Measurements from ENCODE around the gene ERC2.

The ERC2 gene

GRCh38 chr3:55468251-55468650 lies 1000.0 kb downstream of the ERC2 start:
- Mint-ChIP-seq H3K36me3 (ENCODE audit: insufficient read depth) (no peaks in the 10 kb centered on the region), H3K9me3 (no peaks in the 10 kb centered on the region), H3K27me3 (no peaks in the 10 kb centered on the region), H3K27ac (no peak overlapping the region), H3K4me1 (ENCODE audit: low read depth in 2 of 2) (no peaks in the 10 kb centered on the region), H3K4me3 (no peak overlapping the region)
- DNase-seq, result no peak
- ATAC-seq (replicated peaks), result no peak

GRCh38 chr3:55467099-55467498 lies 1001.2 kb downstream of the ERC2 start:
- Mint-ChIP-seq H3K4me3 (no peak overlapping the region), H3K4me1 (ENCODE audit: low read depth in 2 of 2) (no peaks in the 10 kb centered on the region), H3K27me3 (no peaks in the 10 kb centered on the region), H3K36me3 (ENCODE audit: insufficient read depth) (no peaks in the 10 kb centered on the region), H3K9me3 (peaks cover 0 to 2% of the 10 kb centered on the region in 2 donors), H3K27ac (no peak overlapping the region)
- ATAC-seq (replicated peaks) (no peak), DNase-seq (no peak)

GRCh38 chr3:55466526-55466925 lies 1001.7 kb downstream of the ERC2 start:
- no peak overlapping the region for H3K4me3 Mint-ChIP-seq
- peaks cover 0 to 2% of the 10 kb centered on the region in 2 donors for H3K9me3 Mint-ChIP-seq
- no peak for DNase-seq
- H3K27me3 Mint-ChIP-seq, result no peaks in the 10 kb centered on the region
- H3K27ac Mint-ChIP-seq, result no peak overlapping the region
- ATAC-seq (replicated peaks), result no peak
- no peaks in the 10 kb centered on the region for H3K36me3 Mint-ChIP-seq (ENCODE audit: insufficient read depth)
- H3K4me1 Mint-ChIP-seq (ENCODE audit: low read depth in 2 of 2), result no peaks in the 10 kb centered on the region

- ATAC-seq (replicated peaks) (no peak), DNase-seq (no peak)
- Mint-ChIP-seq H3K4me1 (ENCODE audit: low read depth in 2 of 2) (no peaks in the 10 kb centered on the region), H3K36me3 (ENCODE audit: insufficient read depth) (no peaks in the 10 kb centered on the region), H3K9me3 (peaks cover 2 to 9% of the 10 kb centered on the region in 2 donors), H3K4me3 (no peak overlapping the region), H3K27me3 (no peaks in the 10 kb centered on the region), H3K27ac (no peak overlapping the region)
Observed at GRCh38 chr3:55461896-55462295, 1006.4 kb downstream of the ERC2 start.

GRCh38 chr3:55459838-55460237 lies 1008.4 kb downstream of the ERC2 start:
- H3K27ac Mint-ChIP-seq, result no peak overlapping the region
- H3K4me3 Mint-ChIP-seq, result no peak overlapping the region
- no peaks in the 10 kb centered on the region for H3K27me3 Mint-ChIP-seq
- no peaks in the 10 kb centered on the region for H3K36me3 Mint-ChIP-seq (ENCODE audit: insufficient read depth)
- no peak for ATAC-seq (replicated peaks)
- H3K4me1 Mint-ChIP-seq (ENCODE audit: low read depth in 2 of 2), result no peaks in the 10 kb centered on the region
- H3K9me3 Mint-ChIP-seq, result peaks cover 3 to 9% of the 10 kb centered on the region in 2 donors
- no peak for DNase-seq
